A204.1 (cell line): ENCODE measurements around the gene FOXN4.
"Not testable (repeated sequence)": the region's sequence is repeated elsewhere in the genome, so short reads cannot be mapped to it uniquely, and the experiment has no call there.

Experiments
- FAIRE-seq: peaks from 2 replicates; lab custom pipeline; 2012; peaks lifted over from hg19 to GRCh38; lab: Jason Lieb, UNC

FOXN4 gene, protein sequence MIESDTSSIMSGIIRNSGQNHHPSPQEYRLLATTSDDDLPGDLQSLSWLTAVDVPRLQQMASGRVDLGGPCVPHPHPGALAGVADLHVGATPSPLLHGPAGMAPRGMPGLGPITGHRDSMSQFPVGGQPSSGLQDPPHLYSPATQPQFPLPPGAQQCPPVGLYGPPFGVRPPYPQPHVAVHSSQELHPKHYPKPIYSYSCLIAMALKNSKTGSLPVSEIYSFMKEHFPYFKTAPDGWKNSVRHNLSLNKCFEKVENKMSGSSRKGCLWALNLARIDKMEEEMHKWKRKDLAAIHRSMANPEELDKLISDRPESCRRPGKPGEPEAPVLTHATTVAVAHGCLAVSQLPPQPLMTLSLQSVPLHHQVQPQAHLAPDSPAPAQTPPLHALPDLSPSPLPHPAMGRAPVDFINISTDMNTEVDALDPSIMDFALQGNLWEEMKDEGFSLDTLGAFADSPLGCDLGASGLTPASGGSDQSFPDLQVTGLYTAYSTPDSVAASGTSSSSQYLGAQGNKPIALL

DNA sequence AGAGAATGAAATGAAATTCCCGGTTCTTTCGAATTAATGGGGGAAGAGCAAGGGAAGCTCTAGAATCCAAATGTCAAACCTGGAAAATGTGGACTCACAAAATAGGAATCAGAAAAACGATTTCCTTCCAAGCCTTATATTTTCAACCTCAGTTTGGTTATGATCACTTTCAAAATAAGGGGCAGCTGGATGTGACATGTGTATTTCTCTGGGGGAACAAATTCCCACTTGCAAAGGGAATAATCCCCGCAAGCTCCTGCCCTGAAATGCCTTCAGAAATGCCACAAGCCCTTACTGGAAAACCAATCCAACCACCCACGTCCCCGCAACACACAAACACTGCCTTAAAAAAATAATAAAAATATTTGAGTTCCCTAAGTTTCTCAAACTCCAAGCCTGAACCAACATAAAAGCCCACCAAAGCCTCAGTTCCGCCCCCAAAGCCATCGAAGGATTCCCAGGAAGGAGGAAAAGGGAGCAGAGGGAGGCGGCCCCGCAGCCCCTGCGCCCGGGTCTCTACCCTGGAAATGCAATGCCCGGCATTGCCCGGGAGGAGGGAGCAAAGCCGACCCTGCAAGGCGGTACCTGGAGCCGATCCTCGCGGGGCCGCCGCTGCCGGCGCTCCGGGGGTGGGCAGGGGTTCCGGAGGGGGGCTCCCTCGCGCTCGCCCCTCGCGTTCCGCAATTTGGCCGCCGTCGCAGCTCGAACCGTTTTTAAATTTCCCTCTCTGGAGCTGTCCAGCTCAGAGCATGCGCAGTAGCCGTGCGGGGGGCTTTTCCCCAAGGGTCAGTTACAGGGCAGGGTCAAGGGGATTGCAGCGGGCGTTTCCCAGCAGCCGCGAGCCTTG lies at the start of gene FOXN4:
Gene FOXN4 (minus strand): TSS at position 751 of the 847 bp plus-strand sequence. CDS start 963 bp downstream, outside the sequence.
- FAIRE-seq: no peak

DNA sequence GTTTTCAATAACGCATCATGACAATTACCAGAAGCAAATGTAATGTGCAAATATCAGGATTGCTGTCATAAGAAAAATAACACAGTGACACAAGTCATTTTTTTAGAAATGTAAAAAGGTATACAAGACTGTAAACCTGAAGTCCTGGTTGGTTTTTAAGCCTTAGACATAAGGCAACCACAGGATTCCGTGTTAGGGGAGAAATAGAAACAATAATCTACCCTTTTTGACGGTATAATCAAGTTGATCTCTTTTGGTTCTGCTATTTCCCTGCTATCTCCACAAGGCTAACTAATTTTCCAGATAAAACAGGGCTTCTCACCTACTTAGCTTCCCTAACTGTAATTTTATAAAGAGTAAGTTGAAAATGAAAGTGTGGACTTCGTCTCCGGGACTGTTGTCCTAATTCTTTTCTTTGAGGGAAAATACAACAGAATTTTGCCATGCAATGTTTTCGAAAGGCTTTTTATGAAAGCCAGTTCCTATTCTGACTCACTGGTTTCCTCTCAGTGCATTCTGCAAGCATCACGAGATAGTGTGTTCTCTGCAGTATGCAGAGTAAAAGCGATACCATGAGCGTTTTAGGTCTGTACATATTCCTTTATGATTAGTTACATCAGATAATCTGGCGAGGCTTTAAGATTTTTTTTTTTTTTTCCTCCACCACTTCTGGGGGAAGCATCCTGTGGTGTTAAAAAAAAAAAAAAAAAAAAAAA lies 49.2 kb upstream of the FOXN4 start:
- FAIRE-seq: no peak

DNA sequence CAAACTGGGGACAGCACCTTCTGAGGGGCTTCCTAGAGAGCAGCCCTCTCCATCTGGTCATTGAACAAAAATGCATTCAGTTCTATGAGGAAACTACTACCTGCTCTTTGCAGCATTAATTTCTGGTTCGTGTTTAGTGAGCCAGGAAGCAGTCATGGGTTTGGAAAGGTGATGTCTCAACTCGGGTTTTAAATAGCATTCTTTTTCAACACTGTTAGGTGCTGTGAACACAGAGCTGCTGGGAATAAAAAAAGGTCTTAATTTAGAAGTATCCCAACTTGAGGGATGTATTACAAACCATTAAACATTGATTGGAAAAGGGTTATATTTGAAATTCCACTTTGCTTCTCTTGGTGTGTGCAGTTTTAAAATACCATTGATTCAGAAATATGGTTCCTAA lies 47.9 kb upstream of the FOXN4 start:
- FAIRE-seq: no peak

DNA sequence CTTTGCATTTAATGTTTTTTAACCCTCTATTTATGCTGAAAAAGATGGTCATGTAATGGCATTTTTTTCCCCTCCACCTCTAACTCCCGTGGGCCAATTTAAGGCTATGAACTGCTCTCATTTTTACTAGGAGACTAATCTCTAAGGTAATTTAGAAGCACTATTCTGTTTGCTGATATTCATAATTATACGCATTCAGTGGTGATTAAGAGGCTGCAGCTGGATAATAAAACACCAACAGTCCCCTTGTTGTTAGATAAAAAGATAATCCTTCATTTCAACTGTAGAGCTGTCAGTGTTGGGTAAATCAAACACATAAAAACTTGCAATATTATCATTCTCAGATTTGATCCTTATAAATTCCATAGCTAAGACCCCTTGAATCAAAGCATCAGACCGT lies 47.5 kb upstream of the FOXN4 start:
- no peak for FAIRE-seq

DNA sequence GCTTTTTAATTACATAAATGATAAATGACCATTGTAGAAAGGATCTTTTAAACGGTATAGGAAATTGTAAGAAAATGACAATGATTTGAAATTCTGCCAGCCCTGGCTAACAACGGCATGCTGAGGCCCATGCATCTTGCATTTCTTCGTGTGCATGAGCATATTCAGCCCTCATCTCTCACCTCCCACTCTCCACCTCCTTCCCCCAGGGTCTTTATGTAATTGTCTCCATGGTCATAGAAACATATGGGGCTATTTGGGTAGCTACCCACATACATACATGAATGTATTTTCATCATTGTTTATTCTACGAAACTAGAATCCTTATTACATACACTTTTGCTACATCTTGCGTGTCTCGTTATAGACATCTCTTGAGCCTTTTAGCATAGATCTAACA lies 43.1 kb upstream of the FOXN4 start:
- no peak for FAIRE-seq

DNA sequence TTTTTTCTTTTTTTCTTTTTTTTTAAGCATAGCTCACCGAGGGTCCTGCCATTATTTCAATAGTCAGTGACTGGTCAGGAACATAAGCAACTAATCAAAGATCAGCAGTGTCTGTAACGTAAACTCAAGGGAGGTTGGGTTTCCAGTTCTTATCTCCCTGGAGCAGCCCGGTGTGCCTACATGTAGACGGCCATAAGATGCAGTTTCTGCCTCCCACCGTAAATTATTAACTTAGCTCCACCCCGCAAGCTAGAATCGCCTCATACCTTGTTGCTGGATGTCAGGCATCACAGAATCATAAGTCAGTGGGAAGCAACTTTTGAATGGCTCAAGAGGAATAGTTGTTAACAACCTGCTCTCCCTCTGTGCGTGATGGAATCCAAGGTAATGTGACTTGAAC lies 38.5 kb upstream of the FOXN4 start, which contains the start of gene MYO1H:
Gene MYO1H (plus strand): TSS at position 312 of the 400 bp plus-strand sequence. CDS start 61 bp downstream, at position 373.
- FAIRE-seq: no peak

DNA sequence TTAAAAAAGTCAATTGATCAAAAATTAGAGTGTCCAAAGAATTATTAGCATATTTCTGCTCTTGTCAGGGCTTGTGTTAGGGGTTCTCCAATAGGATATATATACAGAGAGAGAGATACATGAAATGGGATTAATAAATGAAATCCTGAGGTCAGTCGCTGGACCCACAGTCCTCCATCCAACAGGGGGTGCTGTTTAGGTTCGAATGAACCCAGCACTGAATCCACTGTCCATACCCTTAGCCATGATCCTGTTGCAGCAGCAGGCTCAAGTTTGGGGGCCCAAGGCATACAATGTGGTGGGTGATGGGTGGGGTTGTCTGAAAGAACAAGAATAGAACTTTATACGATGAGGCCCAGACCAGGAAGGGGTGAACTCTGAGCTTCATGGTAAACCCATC lies 37.8 kb upstream of the FOXN4 start:
- FAIRE-seq: no peak

DNA sequence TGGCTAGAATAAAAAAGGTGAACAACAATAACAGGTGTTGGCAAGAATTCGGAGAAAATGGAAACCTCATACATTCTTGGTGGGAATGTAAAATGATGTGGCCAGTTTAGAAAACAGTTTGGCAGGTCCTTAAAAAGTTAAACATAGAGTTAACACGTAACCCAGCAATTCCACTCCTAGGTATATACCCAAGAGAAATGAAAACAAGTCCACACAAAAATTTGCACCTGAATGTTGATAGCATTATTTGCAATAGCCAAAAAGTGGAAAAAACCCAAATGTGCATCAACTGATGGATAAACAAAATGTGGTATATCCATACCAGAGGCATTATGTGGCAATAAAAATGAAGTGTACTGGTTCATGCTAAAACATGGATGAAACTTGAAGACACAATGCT lies 36.3 kb upstream of the FOXN4 start:
- FAIRE-seq: no peak

DNA sequence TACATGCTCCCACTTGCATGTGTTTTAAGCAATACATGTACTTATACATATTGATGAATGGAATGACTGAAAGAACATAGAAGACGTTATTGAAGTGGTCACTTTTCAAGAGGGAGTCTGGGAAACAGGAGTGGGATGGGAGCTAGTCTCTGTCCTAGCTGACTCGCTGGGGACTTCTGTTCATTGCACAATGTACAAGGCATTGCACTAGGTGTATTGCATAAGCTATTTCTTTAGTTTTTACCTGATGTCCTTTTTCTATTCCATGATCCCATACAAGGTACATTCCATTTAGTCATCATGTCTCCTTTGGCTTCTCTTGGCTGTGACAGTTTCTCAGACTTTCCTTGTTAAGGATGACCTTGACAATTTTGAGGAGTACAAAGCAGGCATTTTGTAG lies 34.6 kb upstream of the FOXN4 start:
- no peak for FAIRE-seq

DNA sequence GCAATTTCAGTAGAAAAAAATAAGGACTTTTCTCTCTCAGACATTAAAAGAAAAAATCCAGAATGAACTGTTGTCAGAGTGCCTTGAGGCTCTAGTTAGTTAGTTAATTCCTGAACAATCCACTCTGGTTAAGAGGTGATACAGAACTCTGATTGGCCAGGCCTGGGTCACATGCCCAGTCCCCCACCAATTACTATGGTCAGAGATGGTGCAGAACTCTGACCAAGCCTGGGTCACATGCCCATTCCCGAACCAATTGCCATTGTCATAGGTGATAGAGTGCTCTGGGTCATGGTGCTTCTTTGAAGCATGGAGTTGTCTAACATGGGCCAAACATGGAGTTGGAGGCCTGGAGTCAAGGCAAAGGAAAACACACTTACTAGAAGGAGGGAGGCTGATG lies 27.5 kb upstream of the FOXN4 start:
- FAIRE-seq: no peak

DNA sequence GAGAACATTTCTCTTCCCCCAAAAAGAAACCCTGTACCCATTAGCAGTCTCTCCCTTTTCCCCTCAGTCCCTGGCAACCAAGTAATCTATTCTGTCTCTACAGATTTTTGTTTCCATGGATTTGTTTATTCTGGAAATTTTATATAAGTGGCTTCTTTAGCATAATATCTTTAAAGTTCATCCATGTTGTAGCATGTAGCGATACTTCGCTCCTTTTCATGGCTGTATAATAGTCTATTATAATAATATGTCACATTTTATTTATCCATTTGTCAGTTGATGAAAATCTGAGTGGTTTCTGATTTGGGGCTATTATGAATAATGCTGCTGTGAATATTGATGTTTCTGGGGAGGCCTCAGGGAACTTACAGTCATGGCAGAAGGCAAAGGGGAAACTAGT lies 25.8 kb upstream of the FOXN4 start:
- FAIRE-seq: no peak

DNA sequence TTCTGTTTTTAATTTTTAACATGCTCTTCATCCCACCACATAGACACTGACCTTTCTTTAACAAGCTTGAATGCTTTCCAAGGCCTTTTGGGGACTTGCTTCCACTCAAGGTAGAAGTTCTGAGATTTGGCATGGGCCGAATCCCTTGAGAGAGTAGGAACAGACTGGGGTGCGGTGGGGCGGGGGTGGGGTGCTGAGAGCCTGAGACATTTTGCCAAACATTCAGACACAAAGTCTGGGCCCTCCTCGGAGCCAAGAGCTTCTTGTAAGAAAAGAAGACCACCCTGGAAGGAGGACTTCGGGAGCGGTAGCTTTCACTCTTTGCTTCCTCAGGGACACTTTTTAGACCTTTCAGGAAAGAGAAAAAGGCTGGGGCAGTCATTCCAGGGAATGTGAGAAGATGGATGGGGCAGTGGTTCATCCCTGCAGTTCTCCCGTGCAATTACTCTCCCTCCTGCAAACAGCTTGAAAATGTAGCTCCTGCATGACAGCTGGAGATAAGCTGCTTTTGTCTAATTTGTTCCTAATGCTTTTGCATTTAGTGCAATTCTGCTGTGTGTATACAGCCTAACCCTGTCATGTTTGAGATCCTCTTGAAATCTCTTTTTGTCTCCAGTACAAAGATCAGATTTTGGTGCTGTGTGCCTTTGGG lies 22.3 kb upstream of the FOXN4 start:
- no peak for FAIRE-seq

DNA sequence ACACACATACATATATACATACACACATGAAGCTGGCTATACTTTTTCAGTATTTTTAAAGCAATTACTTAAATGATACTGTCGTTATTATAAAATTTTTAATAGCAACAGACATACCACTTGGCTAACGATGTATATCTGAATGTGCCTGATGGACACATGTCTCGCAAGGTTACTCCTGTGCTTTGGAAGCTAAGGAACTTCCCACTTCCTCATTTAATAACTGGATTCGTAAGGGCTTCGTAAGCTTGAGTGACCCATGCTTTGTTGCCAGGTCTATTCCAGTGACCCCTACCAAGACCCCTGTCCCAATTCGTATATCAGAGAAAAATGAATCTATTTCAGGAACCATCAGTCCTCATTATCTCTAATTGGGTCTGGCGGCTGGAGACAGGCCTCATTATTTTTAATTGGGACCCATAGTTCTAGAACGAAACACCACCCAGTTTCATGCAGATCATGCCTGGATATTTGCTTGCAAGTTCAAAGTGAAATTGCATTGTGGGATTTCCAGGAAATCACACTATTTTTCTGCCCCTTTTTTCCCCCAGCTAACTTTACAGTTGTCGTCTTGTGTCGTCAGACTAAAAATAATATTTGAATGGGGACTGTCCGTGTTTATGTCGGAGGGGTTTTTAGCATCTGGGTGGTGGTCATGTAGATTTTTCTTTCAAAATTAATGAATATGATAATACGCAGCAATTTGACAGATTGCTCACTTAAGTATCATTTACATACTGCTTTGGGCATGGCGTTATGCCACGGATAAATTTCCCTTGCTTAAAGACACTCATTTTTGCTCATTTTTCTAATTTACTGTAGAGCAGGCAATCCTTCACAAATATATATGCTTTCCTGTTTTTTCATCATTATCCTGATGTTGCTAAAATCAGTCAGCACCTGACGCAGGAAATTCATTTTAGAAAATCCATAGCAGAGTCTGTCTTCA lies 21.5 kb upstream of the FOXN4 start:
- FAIRE-seq: no peak

DNA sequence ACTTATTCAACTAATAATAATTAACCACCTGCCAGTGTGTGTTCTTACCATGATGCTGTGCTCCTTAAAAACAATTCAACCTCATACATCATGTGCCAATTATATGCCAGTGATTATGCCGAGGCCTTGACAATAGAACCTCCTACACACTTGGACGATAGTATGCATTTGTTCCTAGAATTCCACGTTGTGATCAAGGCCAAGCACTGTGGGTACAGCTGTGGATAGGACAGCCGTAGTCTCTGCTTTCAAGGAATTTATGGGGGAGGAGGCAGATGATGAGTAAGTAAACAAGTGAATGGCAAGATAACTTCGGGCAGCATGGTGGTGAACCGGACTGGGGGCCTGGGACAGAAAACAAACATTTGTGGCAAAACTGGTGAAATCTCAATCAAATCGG lies 20.6 kb upstream of the FOXN4 start:
- FAIRE-seq: no peak

DNA sequence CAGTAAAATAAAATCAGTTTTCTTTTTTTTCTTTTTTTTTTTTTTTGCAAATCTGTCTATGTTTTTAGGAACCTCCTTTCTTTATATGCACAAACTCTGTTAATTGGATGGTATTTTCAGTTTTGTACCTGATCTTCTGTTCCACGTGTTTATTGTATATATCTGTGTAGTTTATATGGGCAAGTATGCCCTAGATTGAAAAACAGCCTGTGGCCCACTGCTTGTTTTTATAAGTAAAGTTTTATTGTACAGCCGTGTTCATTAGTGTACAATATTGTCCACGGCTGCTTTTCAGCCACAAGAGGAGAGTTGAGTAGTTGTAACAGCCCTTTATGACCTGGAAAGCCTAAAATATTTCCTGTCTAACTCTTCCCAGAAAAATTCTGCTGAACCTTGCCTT lies 19.9 kb upstream of the FOXN4 start:
- FAIRE-seq: no peak

DNA sequence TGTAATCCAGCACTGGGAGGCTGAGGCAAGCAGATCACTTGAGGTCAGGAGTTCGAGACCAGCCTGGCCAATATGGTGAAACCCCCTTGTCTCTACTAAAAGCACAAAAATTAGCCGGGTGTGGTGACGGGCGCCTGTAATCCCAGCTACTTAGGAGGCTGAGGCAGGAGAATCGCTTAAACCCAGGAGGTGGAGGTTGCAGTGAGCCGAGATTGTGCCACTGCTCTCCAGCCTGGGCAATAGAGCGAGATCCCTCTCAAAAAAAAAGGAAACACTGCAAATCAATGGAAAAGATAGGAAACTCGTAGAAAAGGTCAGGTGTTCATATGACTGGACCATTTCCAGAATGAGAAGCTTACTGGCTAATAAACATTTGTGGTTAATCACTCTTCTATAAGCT lies 12.2 kb upstream of the FOXN4 start:
- FAIRE-seq: not testable (repeated sequence)

DNA sequence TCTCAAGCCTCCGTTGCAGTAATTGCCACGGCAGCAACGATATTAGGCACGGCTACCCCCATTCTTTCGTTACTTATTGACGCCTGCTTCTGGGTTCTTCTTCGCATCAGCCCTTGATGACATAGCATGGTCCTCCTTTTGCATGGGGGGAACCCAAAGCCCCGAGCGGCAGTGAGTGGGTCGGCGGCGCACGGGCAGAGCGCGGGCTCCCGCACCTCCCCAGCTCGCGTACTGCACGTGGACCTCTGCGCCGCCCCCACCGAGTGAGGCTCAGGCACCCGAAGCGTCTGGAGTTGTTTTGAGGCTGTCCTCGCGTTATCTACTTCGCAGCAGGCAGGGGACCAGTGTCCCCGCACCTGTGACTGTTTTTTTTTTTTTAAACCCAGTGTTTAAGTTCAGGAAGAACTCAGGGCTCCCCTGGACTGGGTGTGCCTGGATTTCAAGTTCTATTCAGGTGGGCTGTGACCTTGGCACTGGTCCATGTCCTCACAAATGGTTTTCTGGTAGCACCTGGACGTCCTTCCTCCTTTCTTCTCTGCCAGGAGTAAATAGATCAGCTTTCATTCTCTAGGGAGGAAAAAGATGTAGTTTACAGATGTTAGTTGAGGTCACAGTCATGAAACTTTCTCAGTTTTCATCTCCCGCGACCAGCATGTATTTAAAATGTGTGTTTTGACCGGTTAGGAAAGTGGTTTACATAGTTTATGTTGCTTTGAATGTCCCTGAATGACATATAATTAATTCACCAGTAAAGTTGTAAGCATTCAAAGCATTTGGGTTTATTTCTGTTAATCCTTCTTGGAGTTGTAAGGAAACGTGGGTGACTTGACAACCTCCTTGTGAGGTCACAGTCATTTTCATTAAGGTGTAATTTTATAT lies 1.4 kb upstream of the FOXN4 start:
- no peak for FAIRE-seq

DNA sequence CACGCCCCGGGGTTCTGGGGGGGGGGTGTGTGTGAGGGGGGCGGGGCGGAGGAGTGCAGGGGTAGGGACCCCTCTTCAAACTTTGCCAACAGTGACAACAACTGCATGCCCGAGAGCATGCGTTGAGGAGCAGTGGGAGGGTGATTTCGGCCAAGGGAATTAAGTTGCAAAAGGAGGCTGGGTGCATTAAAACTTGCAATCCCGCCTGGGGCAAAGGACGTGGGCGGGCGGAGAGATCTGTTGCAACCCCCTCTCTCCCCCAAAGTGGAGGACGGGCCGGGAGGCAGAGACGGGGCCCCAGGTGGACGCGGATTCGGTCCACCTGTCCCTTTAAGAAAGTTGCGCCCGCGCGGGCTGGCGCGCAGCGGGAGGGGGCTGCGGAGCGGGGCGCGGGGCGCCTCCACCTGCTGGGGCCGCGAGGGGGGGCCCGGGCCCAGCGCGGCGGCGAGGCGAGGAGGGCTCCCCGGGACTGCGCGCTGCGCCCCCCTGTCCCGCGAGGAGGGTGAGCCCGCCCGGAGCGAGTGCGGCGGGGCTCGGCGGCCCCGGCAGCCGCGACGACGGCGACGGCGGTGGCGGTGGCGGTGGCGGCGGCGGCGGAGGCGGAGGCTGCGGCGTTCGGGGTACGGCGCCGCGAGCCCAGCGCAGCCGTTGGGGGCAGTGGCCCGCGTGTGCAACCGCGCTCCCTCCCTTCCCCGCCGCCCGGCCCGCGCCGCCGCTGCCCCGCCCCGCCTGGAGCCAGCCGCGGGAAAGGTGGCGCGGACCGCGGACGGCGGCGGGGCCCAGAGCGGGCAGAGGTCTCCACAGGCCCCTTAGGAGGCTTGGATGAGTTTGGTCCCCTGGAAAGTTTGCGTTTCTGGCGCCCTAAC lies 530 bp upstream of the FOXN4 start:
- no peak for FAIRE-seq

DNA sequence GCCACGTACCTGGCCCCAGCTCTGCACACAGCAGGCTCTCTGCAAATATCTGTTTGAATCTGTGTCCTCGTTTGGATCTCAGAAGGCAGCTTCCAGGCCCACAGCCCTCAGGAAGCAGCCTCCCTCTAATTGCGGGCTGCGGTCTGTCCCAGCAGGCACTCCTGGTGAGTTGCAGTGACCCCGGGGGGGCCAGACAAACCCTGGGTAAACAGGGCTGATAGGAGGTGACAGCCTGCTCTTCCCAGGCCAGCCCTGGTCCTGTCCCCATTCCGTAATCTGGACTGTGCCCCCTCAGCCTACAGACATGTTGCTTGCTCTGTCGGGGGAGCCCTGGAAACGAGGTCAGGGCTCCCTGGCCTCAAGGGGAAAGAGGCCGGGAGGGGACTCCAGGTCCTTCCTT lies 2.0 kb downstream of the FOXN4 start:
- FAIRE-seq: no peak
